Transverse colon (tissue), 4 donors: ENCODE data around the gene KIF3A.

Source experiments
- EP300 ChIP-seq: sonication (generic); formaldehyde crosslinking; IDR thresholded peaks from one replicate; pipeline ENCODE4 v1.6.1; 2017; ENCODE audit warnings: antibody characterized with exemption, low read depth
- POLR2A ChIP-seq: fragments of 450-650 bp; IDR thresholded peaks from one replicate; pipeline ENCODE4 v1.6.1; 2016; ENCODE audit warnings: antibody characterized with exemption, mild to moderate bottlenecking, moderate library complexity
- POLR2AphosphoS5 ChIP-seq, 3 donors: sonication (generic); formaldehyde crosslinking; IDR thresholded peaks; one replicate each; pipeline ENCODE4 v1.6.1; 2016; ENCODE audit warnings: antibody characterized with exemption in 3 of 3
- TF ChIP-seq, protein P1 (sequence below), 5 experiments: fragments of 200-600 bp in 3 of 5; fragments of 450-650 bp in 2 of 5; sonication (generic) in 3 of 5; IDR thresholded peaks; 1 replicate in 2 of 5; 2 replicates in 3 of 5; pipeline ENCODE4 v1.5.1; 2016 to 2017; ENCODE audit warnings: antibody characterized with exemption in 5 of 5, inconsistent platforms in 3 of 5, mild to moderate bottlenecking in 2 of 5, moderate library complexity in 1 of 5

DNA sequence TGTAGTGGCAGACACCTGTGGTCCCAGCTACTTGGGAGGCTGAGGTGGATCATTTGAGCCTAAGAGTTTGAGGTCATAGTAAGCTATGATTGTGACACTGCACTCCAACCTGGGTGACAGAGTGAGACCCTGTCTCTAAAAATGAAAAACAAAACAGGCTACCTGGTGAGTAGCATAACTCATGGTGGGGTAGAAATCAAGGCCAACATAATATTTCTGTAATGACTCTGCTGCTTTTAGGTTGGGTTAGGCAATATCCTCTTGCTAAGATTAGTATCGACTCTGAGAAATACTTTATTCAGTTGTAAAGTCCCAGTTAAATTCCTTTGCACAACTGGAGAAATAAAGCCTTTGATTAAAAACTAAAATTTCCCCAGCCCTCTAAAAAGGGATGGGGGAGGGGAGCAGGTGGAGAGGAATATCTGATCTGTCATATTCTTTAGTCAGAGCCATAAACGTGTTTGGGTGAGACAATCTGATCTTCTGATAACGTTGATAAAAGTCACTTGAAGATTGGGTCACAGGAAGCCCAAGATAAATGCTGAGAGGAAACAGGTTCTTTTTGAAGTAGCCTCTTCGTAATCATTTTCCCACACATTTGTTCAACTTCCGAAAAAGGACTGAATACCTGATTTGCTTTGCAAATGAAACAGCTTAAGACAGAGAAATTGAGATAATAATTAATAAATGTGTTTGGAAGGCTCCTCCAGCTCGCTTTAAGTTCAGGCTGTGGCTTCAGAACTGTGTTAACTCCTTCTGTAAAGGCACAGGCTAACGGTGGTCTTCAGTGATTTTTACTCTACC, 48.6 kb downstream of the KIF3A start:
- TF ChIP-seq, protein P1, sequence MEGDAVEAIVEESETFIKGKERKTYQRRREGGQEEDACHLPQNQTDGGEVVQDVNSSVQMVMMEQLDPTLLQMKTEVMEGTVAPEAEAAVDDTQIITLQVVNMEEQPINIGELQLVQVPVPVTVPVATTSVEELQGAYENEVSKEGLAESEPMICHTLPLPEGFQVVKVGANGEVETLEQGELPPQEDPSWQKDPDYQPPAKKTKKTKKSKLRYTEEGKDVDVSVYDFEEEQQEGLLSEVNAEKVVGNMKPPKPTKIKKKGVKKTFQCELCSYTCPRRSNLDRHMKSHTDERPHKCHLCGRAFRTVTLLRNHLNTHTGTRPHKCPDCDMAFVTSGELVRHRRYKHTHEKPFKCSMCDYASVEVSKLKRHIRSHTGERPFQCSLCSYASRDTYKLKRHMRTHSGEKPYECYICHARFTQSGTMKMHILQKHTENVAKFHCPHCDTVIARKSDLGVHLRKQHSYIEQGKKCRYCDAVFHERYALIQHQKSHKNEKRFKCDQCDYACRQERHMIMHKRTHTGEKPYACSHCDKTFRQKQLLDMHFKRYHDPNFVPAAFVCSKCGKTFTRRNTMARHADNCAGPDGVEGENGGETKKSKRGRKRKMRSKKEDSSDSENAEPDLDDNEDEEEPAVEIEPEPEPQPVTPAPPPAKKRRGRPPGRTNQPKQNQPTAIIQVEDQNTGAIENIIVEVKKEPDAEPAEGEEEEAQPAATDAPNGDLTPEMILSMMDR (IDR thresholded peaks at IDR 0.05), result no peak
- TF ChIP-seq POLR2AphosphoS5 (IDR thresholded peaks at IDR 0.05) (no peak), POLR2A (no peak), EP300 (no peak)
